Measurements from ENCODE around the gene DPP4.

GRCh38 chr2:162091325-162092007, 17.5 kb upstream of the DPP4 start:
- TF ChIP-seq POLR2A (IDR thresholded peaks at IDR 0.05; ENCODE audit: low read depth, low read length), result no peak
- TF ChIP-seq, protein P1, sequence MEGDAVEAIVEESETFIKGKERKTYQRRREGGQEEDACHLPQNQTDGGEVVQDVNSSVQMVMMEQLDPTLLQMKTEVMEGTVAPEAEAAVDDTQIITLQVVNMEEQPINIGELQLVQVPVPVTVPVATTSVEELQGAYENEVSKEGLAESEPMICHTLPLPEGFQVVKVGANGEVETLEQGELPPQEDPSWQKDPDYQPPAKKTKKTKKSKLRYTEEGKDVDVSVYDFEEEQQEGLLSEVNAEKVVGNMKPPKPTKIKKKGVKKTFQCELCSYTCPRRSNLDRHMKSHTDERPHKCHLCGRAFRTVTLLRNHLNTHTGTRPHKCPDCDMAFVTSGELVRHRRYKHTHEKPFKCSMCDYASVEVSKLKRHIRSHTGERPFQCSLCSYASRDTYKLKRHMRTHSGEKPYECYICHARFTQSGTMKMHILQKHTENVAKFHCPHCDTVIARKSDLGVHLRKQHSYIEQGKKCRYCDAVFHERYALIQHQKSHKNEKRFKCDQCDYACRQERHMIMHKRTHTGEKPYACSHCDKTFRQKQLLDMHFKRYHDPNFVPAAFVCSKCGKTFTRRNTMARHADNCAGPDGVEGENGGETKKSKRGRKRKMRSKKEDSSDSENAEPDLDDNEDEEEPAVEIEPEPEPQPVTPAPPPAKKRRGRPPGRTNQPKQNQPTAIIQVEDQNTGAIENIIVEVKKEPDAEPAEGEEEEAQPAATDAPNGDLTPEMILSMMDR (conservative IDR thresholded peaks at IDR 0.05; ENCODE audit: low read depth, low read length), result no peak
- TF ChIP-seq, protein P2, sequence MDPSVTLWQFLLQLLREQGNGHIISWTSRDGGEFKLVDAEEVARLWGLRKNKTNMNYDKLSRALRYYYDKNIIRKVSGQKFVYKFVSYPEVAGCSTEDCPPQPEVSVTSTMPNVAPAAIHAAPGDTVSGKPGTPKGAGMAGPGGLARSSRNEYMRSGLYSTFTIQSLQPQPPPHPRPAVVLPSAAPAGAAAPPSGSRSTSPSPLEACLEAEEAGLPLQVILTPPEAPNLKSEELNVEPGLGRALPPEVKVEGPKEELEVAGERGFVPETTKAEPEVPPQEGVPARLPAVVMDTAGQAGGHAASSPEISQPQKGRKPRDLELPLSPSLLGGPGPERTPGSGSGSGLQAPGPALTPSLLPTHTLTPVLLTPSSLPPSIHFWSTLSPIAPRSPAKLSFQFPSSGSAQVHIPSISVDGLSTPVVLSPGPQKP (IDR thresholded peaks at IDR 0.05; ENCODE audit: borderline replicate concordance, low read depth, low read length), result no peak
- TF ChIP-seq, protein P3, sequence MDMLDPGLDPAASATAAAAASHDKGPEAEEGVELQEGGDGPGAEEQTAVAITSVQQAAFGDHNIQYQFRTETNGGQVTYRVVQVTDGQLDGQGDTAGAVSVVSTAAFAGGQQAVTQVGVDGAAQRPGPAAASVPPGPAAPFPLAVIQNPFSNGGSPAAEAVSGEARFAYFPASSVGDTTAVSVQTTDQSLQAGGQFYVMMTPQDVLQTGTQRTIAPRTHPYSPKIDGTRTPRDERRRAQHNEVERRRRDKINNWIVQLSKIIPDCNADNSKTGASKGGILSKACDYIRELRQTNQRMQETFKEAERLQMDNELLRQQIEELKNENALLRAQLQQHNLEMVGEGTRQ (IDR thresholded peaks at IDR 0.05; ENCODE audit: low read depth, low read length), result no peak
- no peak for TF ChIP-seq RFX5 (IDR thresholded peaks at IDR 0.05; ENCODE audit: low read depth, low read length)
- no peak for TF ChIP-seq MAFK (IDR thresholded peaks at IDR 0.05; ENCODE audit: low read depth, low read length)
- no peak for TF ChIP-seq CHD1 (IDR thresholded peaks at IDR 0.05; ENCODE audit: low read depth, low read length)
- TF ChIP-seq MAZ (IDR thresholded peaks at IDR 0.05; ENCODE audit: borderline replicate concordance, low read depth, low read length), result no peak
- TF ChIP-seq CEBPB (IDR thresholded peaks at IDR 0.05; ENCODE audit: low read depth, low read length), result no peak
